HepG2 (cell line): Measurements from ENCODE around the gene EFS. TPM values are rescaled to one million over a fixed set of nuclear protein-coding genes. Genes with fewer than 3 reads are reported as not detected.

Source experiments
- DPF2 ChIP-seq: sonication (generic); formaldehyde crosslinking; IDR thresholded peaks from 2 replicates; pipeline ENCODE4 v1.4.0; 2020; ENCODE audit warnings: mild to moderate bottlenecking, low read depth, missing genetic modification reagents, borderline replicate concordance
- FOSL1 ChIP-seq: sonication (generic); formaldehyde crosslinking; IDR thresholded peaks from 2 replicates; pipeline ENCODE4 v1.9.0; 2021; ENCODE audit warnings: missing genetic modification reagents, borderline replicate concordance
- IKZF1 ChIP-seq: fragments of 450-650 bp; IDR thresholded peaks from 2 replicates; pipeline ENCODE4 v1.7.1; 2016
- KDM5B ChIP-seq: sonication (generic); formaldehyde crosslinking; IDR thresholded peaks from 2 replicates; pipeline ENCODE4 v1.4.0; 2020; ENCODE audit warnings: missing genetic modification reagents, mild to moderate bottlenecking, borderline replicate concordance
- PCBP1 ChIP-seq: fragments of 200-400 bp; formaldehyde crosslinking; IDR thresholded peaks from 2 replicates; pipeline ENCODE4 v1.6.1; 2017; ENCODE audit warnings: mild to moderate bottlenecking, low read depth, low read length, borderline replicate concordance
- TBX2 ChIP-seq: sonication (generic); formaldehyde crosslinking; IDR thresholded peaks from 2 replicates; pipeline ENCODE4 v1.5.0; 2020; ENCODE audit warnings: missing genetic modification reagents, mild to moderate bottlenecking, borderline replicate concordance
- ZFP41 ChIP-seq: sonication (generic); formaldehyde crosslinking; IDR thresholded peaks from 2 replicates; pipeline ENCODE4 v1.4.0; 2020; ENCODE audit warnings: mild to moderate bottlenecking, missing genetic modification reagents, borderline replicate concordance
- ZNF724P ChIP-seq: sonication (generic); formaldehyde crosslinking; IDR thresholded peaks from 2 replicates; pipeline ENCODE4 v1.8.0; 2022; ENCODE audit warnings: missing genetic modification reagents, borderline replicate concordance
- polyA plus RNA-seq, 8 experiments: library from polyadenylated mRNA; depleted of rRNA in 3 of 8; stranded (reverse) in 7 of 8; unstranded in 1 of 8; fragments of >200 nt; fragmentation: Illumina TruSeq in 4 of 8; extraction: Trizol in 4 of 8; gene quantifications; 2 replicates each; pipeline versions ENCODE4 v1.2.1 to v1.2.3, GENCODE V29; 2011 to 2016; ENCODE audit warnings: low read depth in 4 of 8, missing spikeins in 1 of 8, mixed read lengths in 1 of 8; ENCODE audit not compliant: insufficient read depth in 1 of 8
- total RNA-seq, 5 experiments: library from RNA; depleted of rRNA; stranded (reverse); fragments of >200 nt; fragmentation: Illumina TruSeq; extraction: Trizol; gene quantifications; 2 replicates each; pipeline ENCODE4 v1.2.3, GENCODE V29; 2016; ENCODE audit warnings: low read depth in 1 of 5
- TF ChIP-seq, protein P1 (sequence below): sonication (generic); formaldehyde crosslinking; IDR thresholded peaks from 2 replicates; pipeline ENCODE4 v1.4.0; 2020; ENCODE audit warnings: missing genetic modification reagents, mild to moderate bottlenecking, borderline replicate concordance
- TF ChIP-seq, protein P2 (sequence below): sonication (generic); formaldehyde crosslinking; IDR thresholded peaks from one replicate; pipeline ENCODE4 v1.5.1; 2020; ENCODE audit warnings: mild to moderate bottlenecking, missing genetic modification reagents; ENCODE audit errors: not compliant biosample characterization
- TF ChIP-seq, protein P3 (sequence below): sonication (generic); formaldehyde crosslinking; IDR thresholded peaks from 2 replicates; pipeline ENCODE4 v1.5.0; 2020; ENCODE audit warnings: mild to moderate bottlenecking, missing genetic modification reagents, moderate library complexity
- TF ChIP-seq, protein P4 (sequence below): sonication (generic); formaldehyde crosslinking; conservative IDR thresholded peaks from 2 replicates; pipeline ENCODE4 v1.8.0; 2022; ENCODE audit warnings: mild to moderate bottlenecking, moderate library complexity, missing genetic modification reagents

Gene EFS
- total and polyA plus RNA-seq, 2 of the 13 experiments (the other 11 are each of a cell fraction or from before 2014, with no cell fraction given), result not detected

DNA sequence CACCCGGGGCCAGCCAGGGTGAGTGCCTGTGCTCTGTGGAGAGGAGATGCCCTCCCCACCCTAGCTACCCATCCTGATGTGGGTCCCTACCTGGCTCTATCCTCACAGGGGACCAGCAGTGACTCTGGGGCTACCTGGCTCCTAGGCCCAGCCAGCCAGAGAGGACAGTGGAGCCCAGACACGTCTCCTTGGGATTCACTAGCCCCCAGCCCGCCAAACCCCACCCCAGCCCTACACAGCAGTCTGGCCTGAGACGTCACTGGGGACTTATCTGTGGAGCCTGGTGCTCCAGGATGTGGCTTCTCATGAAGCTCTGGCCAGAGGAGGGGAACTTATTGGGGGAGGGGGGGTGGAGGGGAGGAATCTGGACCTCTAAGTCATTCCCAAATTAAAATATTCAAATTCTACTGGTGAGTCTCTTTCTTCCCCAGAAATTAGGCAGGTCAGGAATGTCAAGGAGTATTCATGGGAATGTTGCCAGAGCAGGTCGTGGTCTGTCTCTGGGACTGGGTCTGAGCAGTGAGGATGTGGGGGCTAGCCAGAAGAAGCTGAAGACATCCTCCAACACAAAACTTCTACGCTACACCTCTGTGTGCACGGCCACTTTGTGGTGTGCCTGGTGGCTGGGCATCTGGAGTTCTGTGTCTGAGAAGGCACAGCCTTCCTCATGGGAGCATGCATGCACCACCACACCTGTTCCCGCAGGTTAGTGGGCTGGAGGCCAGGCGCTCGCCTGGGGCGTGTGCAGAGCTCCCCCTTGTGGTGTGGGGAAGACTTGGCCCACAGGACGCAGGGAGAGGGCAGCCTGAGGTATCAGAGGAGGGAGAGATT is 14.6 kb upstream of the EFS start (continued):
- TF ChIP-seq, protein P1, sequence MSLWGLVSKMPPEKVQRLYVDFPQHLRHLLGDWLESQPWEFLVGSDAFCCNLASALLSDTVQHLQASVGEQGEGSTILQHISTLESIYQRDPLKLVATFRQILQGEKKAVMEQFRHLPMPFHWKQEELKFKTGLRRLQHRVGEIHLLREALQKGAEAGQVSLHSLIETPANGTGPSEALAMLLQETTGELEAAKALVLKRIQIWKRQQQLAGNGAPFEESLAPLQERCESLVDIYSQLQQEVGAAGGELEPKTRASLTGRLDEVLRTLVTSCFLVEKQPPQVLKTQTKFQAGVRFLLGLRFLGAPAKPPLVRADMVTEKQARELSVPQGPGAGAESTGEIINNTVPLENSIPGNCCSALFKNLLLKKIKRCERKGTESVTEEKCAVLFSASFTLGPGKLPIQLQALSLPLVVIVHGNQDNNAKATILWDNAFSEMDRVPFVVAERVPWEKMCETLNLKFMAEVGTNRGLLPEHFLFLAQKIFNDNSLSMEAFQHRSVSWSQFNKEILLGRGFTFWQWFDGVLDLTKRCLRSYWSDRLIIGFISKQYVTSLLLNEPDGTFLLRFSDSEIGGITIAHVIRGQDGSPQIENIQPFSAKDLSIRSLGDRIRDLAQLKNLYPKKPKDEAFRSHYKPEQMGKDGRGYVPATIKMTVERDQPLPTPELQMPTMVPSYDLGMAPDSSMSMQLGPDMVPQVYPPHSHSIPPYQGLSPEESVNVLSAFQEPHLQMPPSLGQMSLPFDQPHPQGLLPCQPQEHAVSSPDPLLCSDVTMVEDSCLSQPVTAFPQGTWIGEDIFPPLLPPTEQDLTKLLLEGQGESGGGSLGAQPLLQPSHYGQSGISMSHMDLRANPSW (CRISPR knock-in tag), result no peak
- TF ChIP-seq TBX2, result no peak; the same call in 1 of the 2 replicates
- TF ChIP-seq, protein P2, sequence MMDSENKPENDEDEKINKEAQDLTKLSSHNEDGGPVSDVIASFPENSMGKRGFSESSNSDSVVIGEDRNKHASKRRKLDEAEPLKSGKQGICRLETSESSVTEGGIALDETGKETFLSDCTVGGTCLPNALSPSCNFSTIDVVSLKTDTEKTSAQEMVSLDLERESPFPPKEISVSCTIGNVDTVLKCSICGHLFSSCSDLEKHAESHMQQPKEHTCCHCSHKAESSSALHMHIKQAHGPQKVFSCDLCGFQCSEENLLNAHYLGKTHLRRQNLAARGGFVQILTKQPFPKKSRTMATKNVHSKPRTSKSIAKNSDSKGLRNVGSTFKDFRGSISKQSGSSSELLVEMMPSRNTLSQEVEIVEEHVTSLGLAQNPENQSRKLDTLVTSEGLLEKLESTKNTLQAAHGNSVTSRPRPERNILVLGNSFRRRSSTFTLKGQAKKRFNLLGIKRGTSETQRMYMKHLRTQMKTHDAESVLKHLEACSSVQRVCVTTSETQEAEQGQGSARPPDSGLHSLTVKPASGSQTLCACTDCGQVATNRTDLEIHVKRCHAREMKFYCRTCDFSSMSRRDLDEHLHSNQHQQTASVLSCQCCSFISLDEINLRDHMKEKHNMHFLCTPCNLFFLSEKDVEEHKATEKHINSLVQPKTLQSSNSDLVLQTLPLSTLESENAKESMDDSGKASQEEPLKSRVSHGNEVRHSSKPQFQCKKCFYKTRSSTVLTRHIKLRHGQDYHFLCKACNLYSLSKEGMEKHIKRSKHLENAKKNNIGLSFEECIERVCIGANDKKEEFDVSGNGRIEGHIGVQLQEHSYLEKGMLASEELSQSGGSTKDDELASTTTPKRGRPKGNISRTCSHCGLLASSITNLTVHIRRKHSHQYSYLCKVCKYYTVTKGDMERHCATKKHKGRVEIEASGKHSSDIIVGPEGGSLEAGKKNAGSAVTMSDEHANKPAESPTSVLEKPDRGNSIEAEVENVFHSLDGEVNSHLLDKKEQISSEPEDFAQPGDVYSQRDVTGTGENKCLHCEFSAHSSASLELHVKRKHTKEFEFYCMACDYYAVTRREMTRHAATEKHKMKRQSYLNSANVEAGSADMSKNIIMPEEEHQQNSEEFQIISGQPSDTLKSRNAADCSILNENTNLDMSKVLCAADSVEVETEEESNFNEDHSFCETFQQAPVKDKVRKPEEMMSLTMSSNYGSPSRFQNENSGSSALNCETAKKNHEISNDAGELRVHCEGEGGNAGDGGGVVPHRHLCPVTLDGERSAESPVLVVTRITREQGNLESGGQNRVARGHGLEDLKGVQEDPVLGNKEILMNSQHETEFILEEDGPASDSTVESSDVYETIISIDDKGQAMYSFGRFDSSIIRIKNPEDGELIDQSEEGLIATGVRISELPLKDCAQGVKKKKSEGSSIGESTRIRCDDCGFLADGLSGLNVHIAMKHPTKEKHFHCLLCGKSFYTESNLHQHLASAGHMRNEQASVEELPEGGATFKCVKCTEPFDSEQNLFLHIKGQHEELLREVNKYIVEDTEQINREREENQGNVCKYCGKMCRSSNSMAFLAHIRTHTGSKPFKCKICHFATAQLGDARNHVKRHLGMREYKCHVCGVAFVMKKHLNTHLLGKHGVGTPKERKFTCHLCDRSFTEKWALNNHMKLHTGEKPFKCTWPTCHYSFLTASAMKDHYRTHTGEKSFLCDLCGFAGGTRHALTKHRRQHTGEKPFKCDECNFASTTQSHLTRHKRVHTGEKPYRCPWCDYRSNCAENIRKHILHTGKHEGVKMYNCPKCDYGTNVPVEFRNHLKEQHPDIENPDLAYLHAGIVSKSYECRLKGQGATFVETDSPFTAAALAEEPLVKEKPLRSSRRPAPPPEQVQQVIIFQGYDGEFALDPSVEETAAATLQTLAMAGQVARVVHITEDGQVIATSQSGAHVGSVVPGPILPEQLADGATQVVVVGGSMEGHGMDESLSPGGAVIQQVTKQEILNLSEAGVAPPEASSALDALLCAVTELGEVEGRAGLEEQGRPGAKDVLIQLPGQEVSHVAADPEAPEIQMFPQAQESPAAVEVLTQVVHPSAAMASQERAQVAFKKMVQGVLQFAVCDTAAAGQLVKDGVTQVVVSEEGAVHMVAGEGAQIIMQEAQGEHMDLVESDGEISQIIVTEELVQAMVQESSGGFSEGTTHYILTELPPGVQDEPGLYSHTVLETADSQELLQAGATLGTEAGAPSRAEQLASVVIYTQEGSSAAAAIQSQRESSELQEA (CRISPR knock-in tag), result no peak
- TF ChIP-seq, protein P3, sequence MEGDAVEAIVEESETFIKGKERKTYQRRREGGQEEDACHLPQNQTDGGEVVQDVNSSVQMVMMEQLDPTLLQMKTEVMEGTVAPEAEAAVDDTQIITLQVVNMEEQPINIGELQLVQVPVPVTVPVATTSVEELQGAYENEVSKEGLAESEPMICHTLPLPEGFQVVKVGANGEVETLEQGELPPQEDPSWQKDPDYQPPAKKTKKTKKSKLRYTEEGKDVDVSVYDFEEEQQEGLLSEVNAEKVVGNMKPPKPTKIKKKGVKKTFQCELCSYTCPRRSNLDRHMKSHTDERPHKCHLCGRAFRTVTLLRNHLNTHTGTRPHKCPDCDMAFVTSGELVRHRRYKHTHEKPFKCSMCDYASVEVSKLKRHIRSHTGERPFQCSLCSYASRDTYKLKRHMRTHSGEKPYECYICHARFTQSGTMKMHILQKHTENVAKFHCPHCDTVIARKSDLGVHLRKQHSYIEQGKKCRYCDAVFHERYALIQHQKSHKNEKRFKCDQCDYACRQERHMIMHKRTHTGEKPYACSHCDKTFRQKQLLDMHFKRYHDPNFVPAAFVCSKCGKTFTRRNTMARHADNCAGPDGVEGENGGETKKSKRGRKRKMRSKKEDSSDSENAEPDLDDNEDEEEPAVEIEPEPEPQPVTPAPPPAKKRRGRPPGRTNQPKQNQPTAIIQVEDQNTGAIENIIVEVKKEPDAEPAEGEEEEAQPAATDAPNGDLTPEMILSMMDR (CRISPR knock-in tag), result peak; percentile 100
- TF ChIP-seq, protein P4, sequence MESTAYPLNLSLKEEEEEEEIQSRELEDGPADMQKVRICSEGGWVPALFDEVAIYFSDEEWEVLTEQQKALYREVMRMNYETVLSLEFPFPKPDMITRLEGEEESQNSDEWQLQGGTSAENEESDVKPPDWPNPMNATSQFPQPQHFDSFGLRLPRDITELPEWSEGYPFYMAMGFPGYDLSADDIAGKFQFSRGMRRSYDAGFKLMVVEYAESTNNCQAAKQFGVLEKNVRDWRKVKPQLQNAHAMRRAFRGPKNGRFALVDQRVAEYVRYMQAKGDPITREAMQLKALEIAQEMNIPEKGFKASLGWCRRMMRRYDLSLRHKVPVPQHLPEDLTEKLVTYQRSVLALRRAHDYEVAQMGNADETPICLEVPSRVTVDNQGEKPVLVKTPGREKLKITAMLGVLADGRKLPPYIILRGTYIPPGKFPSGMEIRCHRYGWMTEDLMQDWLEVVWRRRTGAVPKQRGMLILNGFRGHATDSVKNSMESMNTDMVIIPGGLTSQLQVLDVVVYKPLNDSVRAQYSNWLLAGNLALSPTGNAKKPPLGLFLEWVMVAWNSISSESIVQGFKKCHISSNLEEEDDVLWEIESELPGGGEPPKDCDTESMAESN, result peak; percentile 66; the same call in 1 of the 2 replicates
- TF ChIP-seq KDM5B, result no peak; the same call in 1 of the 2 replicates
- TF ChIP-seq ZNF724P (CRISPR knock-in tag), result no peak; the same call in 1 of the 2 replicates
- no peak for TF ChIP-seq ZFP41 (CRISPR knock-in tag)
- TF ChIP-seq DPF2 (CRISPR knock-in tag), result no peak
- no peak for TF ChIP-seq IKZF1
- no peak for TF ChIP-seq PCBP1
- TF ChIP-seq FOSL1 (CRISPR knock-in tag), result no peak
